Keratinocyte (primary cell): ENCODE data around the gene BNIP1.

Source experiments
- CTCF ChIP-seq, 3 experiments: IDR thresholded peaks in 1 of 3; conservative IDR thresholded peaks in 1 of 3; optimal IDR thresholded peaks in 1 of 3; 2 replicates in 2 of 3; 3 replicates in 1 of 3; pipeline versions ENCODE3 to v1.5.1; 2011; ENCODE audit warnings: low read length in 3 of 3, mild to moderate bottlenecking in 3 of 3, moderate library complexity in 2 of 3, control low read depth in 1 of 3, inconsistent platforms in 1 of 3; ENCODE audit not compliant: insufficient read depth in 2 of 3; ENCODE audit errors: extremely low read depth in 1 of 3
- EZH2 ChIP-seq: IDR thresholded peaks from one replicate; pipeline ENCODE4 v1.6.1; 2012; ENCODE audit warnings: inconsistent platforms, mild to moderate bottlenecking, low read length, moderate library complexity

- TF ChIP-seq CTCF (optimal IDR thresholded peaks at IDR 0.05 in 1 of 3, IDR thresholded peaks at IDR 0.05 in 1 of 3, conservative IDR thresholded peaks at IDR 0.05 in 1 of 3; ENCODE audit: extremely low read depth in 1 of 3, insufficient read depth in 2 of 3, low read length in 3 of 3) (no peak), EZH2 (no peak)
Measured at GRCh38 chr5:173172166-173172565, 27.8 kb downstream of the BNIP1 start.
